Measurements from ENCODE around the gene GNRH2. TPM values are rescaled to one million over a fixed set of nuclear protein-coding genes. Genes with fewer than 3 reads are reported as not detected.
"Not testable (repeated sequence)": the region's sequence is repeated elsewhere in the genome, so short reads cannot be mapped to it uniquely, and the experiment has no call there.

The GNRH2 gene
- total and polyA plus RNA-seq, 3 experiments from 2014 or later, result 0.42 to 0.90 TPM; not detected in 1

- H3K4me1 ChIP-seq (ENCODE audit: insufficient read depth, low read length), result peaks cover 13% of the 10 kb centered on the region
- H3K9me3 ChIP-seq (ENCODE audit: low read length), result no peaks in the 10 kb centered on the region
- Mint-ChIP-seq H3K9me3 (no peaks in the 10 kb centered on the region), H3K27ac (peak overlapping the region in 7 of 8 donors; percentile 39 to 91 (median 85)), H3K4me3 (peak overlapping the region; percentile 74 to 89 (median 82)), H3K4me1 (peaks cover 13 to 27% (median 14%) of the 10 kb centered on the region in 3 donors), H3K36me3 (peaks cover 0 to 4% (median 0%) of the 10 kb centered on the region in 3 donors), H3K27me3 (peaks cover 1 to 2% of the 10 kb centered on the region in 2 donors)
- DNase-seq, result no peak
- no peaks in the 10 kb centered on the region for H3K27me3 ChIP-seq (ENCODE audit: insufficient read depth, low read length, poor library complexity, severe bottlenecking)
- ChIA-PET POLR2A (no interaction called here), CTCF (interaction anchor here (1.4 to 2.5 kb wide), 2 partner anchors 19 to 20 kb away, joined by 3 to 6 read pairs; no protein-coding TSS in a partner anchor)
- H3K36me3 ChIP-seq (ENCODE audit: insufficient read depth, low read length), result no peaks in the 10 kb centered on the region
- no peak overlapping the region for H3K27ac ChIP-seq (ENCODE audit: low read depth, low read length)
- H3K4me3 ChIP-seq (ENCODE audit: low read length), result no peak overlapping the region
Measured at GRCh38 chr20:3072530-3073250, 29.3 kb downstream of the GNRH2 start.

GRCh38 chr20:3073251-3073643 lies 29.8 kb downstream of the GNRH2 start:
- H3K36me3 Mint-ChIP-seq; H3K27me3 Mint-ChIP-seq; H3K4me3 ChIP-seq (ENCODE audit: low read length); H3K36me3 ChIP-seq (ENCODE audit: insufficient read depth, low read length); H3K27ac ChIP-seq (ENCODE audit: low read depth, low read length); H3K9me3 Mint-ChIP-seq; H3K9me3 ChIP-seq (ENCODE audit: low read length); DNase-seq; H3K27me3 ChIP-seq (ENCODE audit: insufficient read depth, low read length, poor library complexity, severe bottlenecking): not testable (repeated sequence)
- POLR2A ChIA-PET, result interaction anchor here (0.7 kb wide), 1 partner anchor 15 kb away, joined by 3 read pairs; no protein-coding TSS in a partner anchor
- Mint-ChIP-seq H3K4me3 (peak overlapping the region in 5 of 7 donors; percentile 38 to 86 (median 56)), H3K27ac (peak overlapping the region in 4 of 8 donors; percentile 17 to 57 (median 30)), H3K4me1 (peaks cover 14 to 30% (median 15%) of the 10 kb centered on the region in 3 donors)
- H3K4me1 ChIP-seq (ENCODE audit: insufficient read depth, low read length), result peaks cover 16% of the 10 kb centered on the region
- CTCF ChIA-PET, result interaction anchor here (2.5 kb wide), 1 partner anchor 20 kb away, joined by 6 read pairs; no protein-coding TSS in a partner anchor

DNA sequence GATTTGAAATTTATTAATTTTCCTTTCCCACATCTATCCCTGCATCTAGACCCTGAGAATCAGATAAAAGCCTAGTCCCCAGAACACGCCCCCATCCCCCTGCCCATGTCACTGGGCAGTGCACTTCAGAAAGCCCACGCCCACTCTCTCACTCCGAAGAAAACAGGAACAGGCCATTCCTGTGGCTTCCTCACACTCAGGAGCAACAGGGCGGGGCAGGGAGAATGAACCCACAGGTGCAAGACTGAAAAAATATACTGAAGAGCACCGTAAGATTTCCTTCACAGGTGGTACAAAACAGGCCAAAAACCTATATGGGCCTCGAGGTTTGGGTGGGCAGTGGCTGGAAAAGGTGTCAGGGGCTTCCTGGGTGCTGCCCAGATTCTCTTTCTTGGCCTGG lies 31.4 kb downstream of the GNRH2 start:
- POLR2A ChIA-PET, result no interaction called here
- Mint-ChIP-seq H3K4me3 (peak overlapping the region in 1 of 7 donors; percentile 37), H3K36me3 (no peaks in the 10 kb centered on the region)

GRCh38 chr20:3075315-3075714 lies 31.9 kb downstream of the GNRH2 start:
- H3K36me3 Mint-ChIP-seq; H3K36me3 ChIP-seq (ENCODE audit: insufficient read depth, low read length); H3K9me3 Mint-ChIP-seq; H3K27me3 ChIP-seq (ENCODE audit: insufficient read depth, low read length, poor library complexity, severe bottlenecking); CTCF ChIA-PET; H3K27ac ChIP-seq (ENCODE audit: low read depth, low read length); H3K27ac Mint-ChIP-seq; POLR2A ChIA-PET; DNase-seq; H3K4me3 ChIP-seq (ENCODE audit: low read length); H3K4me3 Mint-ChIP-seq; H3K9me3 ChIP-seq (ENCODE audit: low read length): not testable (repeated sequence)
- peaks cover 16% of the 10 kb centered on the region for H3K4me1 ChIP-seq (ENCODE audit: insufficient read depth, low read length)
- H3K4me1 Mint-ChIP-seq, result peaks cover 12 to 30% (median 15%) of the 10 kb centered on the region in 3 donors
- H3K27me3 Mint-ChIP-seq, result peaks cover 7 to 16% of the 10 kb centered on the region in 2 donors

More for the DNA sequence above, 31.4 kb downstream of the GNRH2 start:
- no peak overlapping the region for H3K4me3 ChIP-seq (ENCODE audit: low read length)
- H3K36me3 ChIP-seq (ENCODE audit: insufficient read depth, low read length), result no peaks in the 10 kb centered on the region
- peak overlapping the region in 3 of 8 donors; percentile 26 to 69 (median 60) for H3K27ac Mint-ChIP-seq
- peaks cover 16% of the 10 kb centered on the region for H3K4me1 ChIP-seq (ENCODE audit: insufficient read depth, low read length)
- H3K9me3 ChIP-seq (ENCODE audit: low read length), result no peaks in the 10 kb centered on the region
- H3K9me3 Mint-ChIP-seq, result no peaks in the 10 kb centered on the region
- H3K27ac ChIP-seq (ENCODE audit: low read depth, low read length), result no peak overlapping the region
- CTCF ChIA-PET, result interaction anchor here (1.4 kb wide), 1 partner anchor 22 kb away, joined by 4 read pairs; no protein-coding TSS in a partner anchor
- no peaks in the 10 kb centered on the region for H3K27me3 ChIP-seq (ENCODE audit: insufficient read depth, low read length, poor library complexity, severe bottlenecking)
- DNase-seq, result no peak
- peaks cover 7 to 11% of the 10 kb centered on the region in 2 donors for H3K27me3 Mint-ChIP-seq
- H3K4me1 Mint-ChIP-seq, result peaks cover 12 to 30% (median 15%) of the 10 kb centered on the region in 3 donors

DNA sequence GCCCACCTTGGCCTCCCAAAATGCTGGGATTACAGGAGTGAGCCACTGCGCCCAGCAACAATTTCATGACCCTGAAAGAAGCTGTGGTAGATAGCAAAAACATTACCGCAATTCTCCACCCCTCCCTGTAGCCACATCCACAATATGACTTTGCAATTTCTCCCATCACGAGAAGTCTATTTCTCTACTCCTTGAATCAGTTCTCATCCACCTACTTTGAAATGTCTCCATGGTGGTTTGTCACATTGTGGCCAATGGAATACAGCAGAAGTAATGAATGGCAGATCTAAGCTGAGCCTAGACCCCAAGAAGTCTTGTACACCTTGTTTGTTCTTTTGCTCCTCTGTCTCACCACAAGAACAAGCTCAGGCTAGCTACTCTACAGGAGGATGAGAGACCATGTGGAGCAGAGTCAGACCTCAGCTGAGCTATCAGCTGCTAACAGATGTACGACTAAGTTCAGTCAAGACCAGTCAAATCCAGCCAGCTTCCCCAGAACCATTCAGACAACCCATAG lies 34.3 kb downstream of the GNRH2 start:
- Histone ChIP-seq H3K4me3 (ENCODE audit: low read length) (no peak overlapping the region), H3K27ac (ENCODE audit: low read depth, low read length) (no peak overlapping the region), H3K9me3 (ENCODE audit: low read length) (no peaks in the 10 kb centered on the region), H3K27me3 (ENCODE audit: insufficient read depth, low read length, poor library complexity, severe bottlenecking) (peaks cover 10% of the 10 kb centered on the region), H3K36me3 (ENCODE audit: insufficient read depth, low read length) (no peaks in the 10 kb centered on the region), H3K4me1 (ENCODE audit: insufficient read depth, low read length) (peaks cover 12% of the 10 kb centered on the region)
- ChIA-PET CTCF (interaction anchor here (1.0 to 1.4 kb wide), 4 partner anchors 9 to 38 kb away, joined by 3 to 6 read pairs (median 5); no protein-coding TSS in a partner anchor), POLR2A (interaction anchor here (1.0 kb wide), 1 partner anchor 15 kb away, joined by 4 read pairs; no protein-coding TSS in a partner anchor)
- H3K9me3 Mint-ChIP-seq, result no peaks in the 10 kb centered on the region
- H3K27ac Mint-ChIP-seq, result peak overlapping the region in 1 of 8 donors; percentile 78
- DNase-seq, result peak in 1 of 5 donors; percentile 55
- H3K27me3 Mint-ChIP-seq, result peaks cover 27 to 37% of the 10 kb centered on the region in 2 donors
- peak overlapping the region in 3 of 7 donors; percentile 0 to 63 (median 34) for H3K4me3 Mint-ChIP-seq
- H3K4me1 Mint-ChIP-seq, result peaks cover 3 to 18% (median 5%) of the 10 kb centered on the region in 3 donors
- H3K36me3 Mint-ChIP-seq, result no peaks in the 10 kb centered on the region

GRCh38 chr20:3080939-3081388 lies 37.5 kb downstream of the GNRH2 start:
- no peaks in the 10 kb centered on the region for H3K36me3 Mint-ChIP-seq
- H3K27me3 ChIP-seq (ENCODE audit: insufficient read depth, low read length, poor library complexity, severe bottlenecking), result peaks cover 22% of the 10 kb centered on the region
- no peak overlapping the region for H3K27ac Mint-ChIP-seq
- peaks cover 10% of the 10 kb centered on the region for H3K4me1 ChIP-seq (ENCODE audit: insufficient read depth, low read length)
- no peak for DNase-seq
- no peaks in the 10 kb centered on the region for H3K9me3 ChIP-seq (ENCODE audit: low read length)
- POLR2A ChIA-PET, result no interaction called here
- no peaks in the 10 kb centered on the region for H3K36me3 ChIP-seq (ENCODE audit: insufficient read depth, low read length)
- no peak overlapping the region for H3K4me3 ChIP-seq (ENCODE audit: low read length)
- no peak overlapping the region for H3K27ac ChIP-seq (ENCODE audit: low read depth, low read length)
- H3K27me3 Mint-ChIP-seq, result peaks cover 38 to 59% of the 10 kb centered on the region in 2 donors
- H3K4me1 Mint-ChIP-seq, result peaks cover 3 to 28% (median 5%) of the 10 kb centered on the region in 3 donors
- no peaks in the 10 kb centered on the region for H3K9me3 Mint-ChIP-seq
- CTCF ChIA-PET, result no interaction called here
- peak overlapping the region in 1 of 7 donors; percentile 11 for H3K4me3 Mint-ChIP-seq

GRCh38 chr20:3081641-3082040 lies 38.2 kb downstream of the GNRH2 start:
- Histone ChIP-seq H3K36me3 (ENCODE audit: insufficient read depth, low read length) (no peaks in the 10 kb centered on the region), H3K4me1 (ENCODE audit: insufficient read depth, low read length) (peaks cover 10% of the 10 kb centered on the region), H3K27ac (ENCODE audit: low read depth, low read length) (no peak overlapping the region), H3K27me3 (ENCODE audit: insufficient read depth, low read length, poor library complexity, severe bottlenecking) (peaks cover 22% of the 10 kb centered on the region), H3K9me3 (ENCODE audit: low read length) (no peaks in the 10 kb centered on the region), H3K4me3 (ENCODE audit: low read length) (no peak overlapping the region)
- no peak for DNase-seq
- ChIA-PET CTCF (no interaction called here), POLR2A (no interaction called here)
- peaks cover 3 to 28% (median 5%) of the 10 kb centered on the region in 3 donors for H3K4me1 Mint-ChIP-seq
- H3K27me3 Mint-ChIP-seq, result peaks cover 38 to 59% of the 10 kb centered on the region in 2 donors
- H3K36me3 Mint-ChIP-seq, result no peaks in the 10 kb centered on the region
- peak overlapping the region in 3 of 7 donors; percentile 43 to 74 (median 57) for H3K4me3 Mint-ChIP-seq
- H3K9me3 Mint-ChIP-seq, result no peaks in the 10 kb centered on the region
- no peak overlapping the region for H3K27ac Mint-ChIP-seq

Data from CD8-positive, alpha-beta memory T cell (primary cell).